ENCODE results near the gene ARID5B. TPM values are rescaled to one million over a fixed set of nuclear protein-coding genes. Genes with fewer than 3 reads are reported as not detected.
A peak's percentile ranks its signal among the peaks of the same experiment; 100 is the strongest.

Gene ARID5B
- total RNA-seq, 1 experiment from 2014 or later = 168 TPM

DNA sequence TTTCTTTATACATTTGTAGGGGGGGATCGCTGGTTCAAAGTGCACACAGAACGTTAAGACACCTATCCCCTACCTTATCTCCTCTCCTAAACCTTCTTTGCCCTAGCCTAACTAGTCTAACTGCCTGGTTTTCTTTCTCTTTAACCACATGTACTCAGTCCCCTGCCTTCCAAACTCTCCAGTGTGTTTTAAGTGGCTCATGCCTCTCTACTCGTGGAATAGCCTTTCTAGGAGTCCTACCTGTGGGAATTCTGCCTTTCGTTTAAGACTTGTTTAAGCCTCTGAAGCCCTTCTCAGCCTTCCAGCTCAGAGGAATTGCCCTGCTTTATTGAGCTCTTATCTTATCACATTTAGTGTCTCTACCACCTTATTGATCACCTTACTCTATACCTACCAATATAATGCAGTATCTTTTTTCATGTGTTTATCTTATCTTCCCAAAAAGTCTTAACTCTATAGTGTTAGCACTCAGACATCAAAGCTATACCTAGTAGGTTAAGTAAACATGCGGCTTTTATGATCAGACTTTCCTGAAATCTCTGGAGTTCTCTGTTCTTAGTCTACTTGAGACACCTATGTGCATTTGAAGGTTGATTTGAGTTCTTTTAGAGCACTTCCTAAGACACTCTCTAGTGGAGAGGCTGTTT is 50.7 kb downstream of the ARID5B start:
- DNase-seq = peak; percentile 87 to 89
- no peaks in the 10 kb centered on the region for H3K9me3 Mint-ChIP-seq (ENCODE audit: unreplicated experiment)

DNA sequence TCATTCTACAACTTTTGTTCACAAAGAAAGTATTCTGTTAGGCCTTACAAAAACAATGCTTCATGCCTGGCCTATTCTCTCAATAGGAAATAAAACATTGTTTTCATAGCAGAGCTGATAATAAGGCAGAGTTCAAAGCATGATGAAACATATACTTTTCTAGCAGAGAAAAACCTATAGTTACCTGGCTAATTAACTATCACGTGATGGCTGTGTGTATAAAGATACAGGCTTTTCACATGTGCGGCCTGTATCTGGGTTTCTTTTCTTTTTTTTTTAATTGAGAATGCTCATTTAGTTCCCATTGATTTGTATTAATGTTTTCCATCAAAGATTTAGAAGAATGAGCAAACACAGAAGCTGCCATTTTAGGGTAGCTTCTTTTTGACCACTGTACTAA is 51.7 kb downstream of the ARID5B start:
- ChIA-PET POLR2A (interaction anchor here (1.4 to 1.8 kb wide), 2 partner anchors 50 to 116 kb away, joined by 5 to 6 read pairs; no protein-coding TSS in a partner anchor), CTCF (interaction anchor here (0.6 to 2.1 kb wide), 4 partner anchors 57 to 75 kb away, joined by 3 to 9 read pairs (median 6); no protein-coding TSS in a partner anchor)
- Mint-ChIP-seq H3K9me3 (ENCODE audit: unreplicated experiment) (no peaks in the 10 kb centered on the region), H3K27ac (ENCODE audit: unreplicated experiment) (peak overlapping the region; percentile 67), H3K36me3 (ENCODE audit: insufficient read depth, unreplicated experiment) (peaks cover 98% of the 10 kb centered on the region), H3K4me3 (ENCODE audit: unreplicated experiment) (peak overlapping the region; percentile 60), H3K4me1 (ENCODE audit: low read depth, unreplicated experiment) (peaks cover 47% of the 10 kb centered on the region), H3K27me3 (ENCODE audit: insufficient read depth, unreplicated experiment) (no peaks in the 10 kb centered on the region)
- Histone ChIP-seq H3K9me3 (no peaks in the 10 kb centered on the region), H3K4me1 (peaks cover 54% of the 10 kb centered on the region), H3K36me3 (ENCODE audit: control insufficient read depth, insufficient read depth, low read length) (peaks cover 9% of the 10 kb centered on the region), H3K27me3 (replicated peaks; ENCODE audit: control insufficient read depth, insufficient read depth, low read length) (no peaks in the 10 kb centered on the region), H3K4me3 (ENCODE audit: low read depth, low read length) (no peak overlapping the region)
- no TSS peak for BruUV-seq (replicated peaks)
- TF ChIP-seq, protein P1, sequence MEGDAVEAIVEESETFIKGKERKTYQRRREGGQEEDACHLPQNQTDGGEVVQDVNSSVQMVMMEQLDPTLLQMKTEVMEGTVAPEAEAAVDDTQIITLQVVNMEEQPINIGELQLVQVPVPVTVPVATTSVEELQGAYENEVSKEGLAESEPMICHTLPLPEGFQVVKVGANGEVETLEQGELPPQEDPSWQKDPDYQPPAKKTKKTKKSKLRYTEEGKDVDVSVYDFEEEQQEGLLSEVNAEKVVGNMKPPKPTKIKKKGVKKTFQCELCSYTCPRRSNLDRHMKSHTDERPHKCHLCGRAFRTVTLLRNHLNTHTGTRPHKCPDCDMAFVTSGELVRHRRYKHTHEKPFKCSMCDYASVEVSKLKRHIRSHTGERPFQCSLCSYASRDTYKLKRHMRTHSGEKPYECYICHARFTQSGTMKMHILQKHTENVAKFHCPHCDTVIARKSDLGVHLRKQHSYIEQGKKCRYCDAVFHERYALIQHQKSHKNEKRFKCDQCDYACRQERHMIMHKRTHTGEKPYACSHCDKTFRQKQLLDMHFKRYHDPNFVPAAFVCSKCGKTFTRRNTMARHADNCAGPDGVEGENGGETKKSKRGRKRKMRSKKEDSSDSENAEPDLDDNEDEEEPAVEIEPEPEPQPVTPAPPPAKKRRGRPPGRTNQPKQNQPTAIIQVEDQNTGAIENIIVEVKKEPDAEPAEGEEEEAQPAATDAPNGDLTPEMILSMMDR (IDR thresholded peaks at IDR 0.05; ENCODE audit: insufficient read depth in 1 of 2, low read depth in 1 of 2, low read length in 1 of 2, severe bottlenecking in 1 of 2, unreplicated experiment in 1 of 2) = no peak
- no peak for DNase-seq
- intact Hi-C loops (cut with micrococcal nuclease; ENCODE audit: unreplicated experiment) = loop anchor here (2.0 kb wide), 1 partner anchor 40 kb away; no protein-coding TSS in a partner anchor

More for the DNA sequence above, 50.7 kb downstream of the ARID5B start:
- ChIA-PET CTCF (interaction anchor here (0.6 to 2.1 kb wide), 9 partner anchors 12 to 117 kb away, joined by 3 to 9 read pairs (median 5); no protein-coding TSS in a partner anchor), POLR2A (interaction anchor here (0.6 to 1.8 kb wide), 5 partner anchors 49 to 312 kb away, joined by 3 to 10 read pairs (median 5); no protein-coding TSS in a partner anchor)
- Mint-ChIP-seq H3K27ac (ENCODE audit: unreplicated experiment) (peak overlapping the region; percentile 67), H3K27me3 (ENCODE audit: insufficient read depth, unreplicated experiment) (no peaks in the 10 kb centered on the region), H3K4me1 (ENCODE audit: low read depth, unreplicated experiment) (peaks cover 47% of the 10 kb centered on the region), H3K36me3 (ENCODE audit: insufficient read depth, unreplicated experiment) (peaks cover 98% of the 10 kb centered on the region), H3K4me3 (ENCODE audit: unreplicated experiment) (peak overlapping the region; percentile 60)
- TSS peak; percentile 3 for BruUV-seq (replicated peaks)
- Histone ChIP-seq H3K9me3 (no peaks in the 10 kb centered on the region), H3K4me3 (ENCODE audit: low read depth, low read length) (no peak overlapping the region), H3K4me1 (peaks cover 54% of the 10 kb centered on the region), H3K27me3 (replicated peaks; ENCODE audit: control insufficient read depth, insufficient read depth, low read length) (no peaks in the 10 kb centered on the region), H3K36me3 (ENCODE audit: control insufficient read depth, insufficient read depth, low read length) (peaks cover 9% of the 10 kb centered on the region)
- intact Hi-C loops (cut with micrococcal nuclease; ENCODE audit: unreplicated experiment) = loop anchor here (1.0 to 2.0 kb wide), 13 partner anchors 8 to 293 kb away; no protein-coding TSS in a partner anchor
- TF ChIP-seq, protein P1 (IDR thresholded peaks at IDR 0.05; ENCODE audit: insufficient read depth in 1 of 2, low read depth in 1 of 2, low read length in 1 of 2, severe bottlenecking in 1 of 2, unreplicated experiment in 1 of 2) = no peak

DNA sequence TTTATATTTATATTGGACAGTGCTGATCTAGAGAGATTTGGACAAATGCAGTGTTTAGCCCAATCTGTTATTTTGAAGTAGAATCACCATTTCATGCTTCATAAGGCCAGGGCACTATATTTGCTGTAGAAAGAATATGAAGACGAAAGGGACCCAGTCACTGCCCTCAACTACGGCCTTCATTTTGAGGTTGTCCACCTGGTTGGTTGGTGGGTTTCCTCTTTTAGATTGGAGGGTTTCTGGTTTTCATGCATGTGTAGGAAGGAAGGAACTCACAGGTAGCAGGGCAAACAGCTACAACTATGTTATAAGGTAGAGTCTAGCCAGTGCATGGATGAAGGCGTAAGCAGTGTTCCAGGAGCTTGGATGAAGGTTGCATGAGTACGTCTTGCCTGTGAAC is 56.3 kb downstream of the ARID5B start:
- POLR2A ChIA-PET = no interaction called here
- H3K27ac Mint-ChIP-seq (ENCODE audit: unreplicated experiment) = peak overlapping the region; percentile 26

More for the DNA sequence above, 56.3 kb downstream of the ARID5B start:
- no peaks in the 10 kb centered on the region for H3K9me3 ChIP-seq
- Mint-ChIP-seq H3K4me1 (ENCODE audit: low read depth, unreplicated experiment) (peaks cover 48% of the 10 kb centered on the region), H3K4me3 (ENCODE audit: unreplicated experiment) (no peak overlapping the region), H3K9me3 (ENCODE audit: unreplicated experiment) (no peaks in the 10 kb centered on the region), H3K27me3 (ENCODE audit: insufficient read depth, unreplicated experiment) (no peaks in the 10 kb centered on the region), H3K36me3 (ENCODE audit: insufficient read depth, unreplicated experiment) (peaks cover 95% of the 10 kb centered on the region)
- intact Hi-C loops (cut with micrococcal nuclease; ENCODE audit: unreplicated experiment) = no loop called here
- CTCF ChIA-PET = interaction anchor here (0.9 kb wide), 1 partner anchor 20 kb away, joined by 3 read pairs; no protein-coding TSS in a partner anchor
- peaks cover 37% of the 10 kb centered on the region for H3K4me1 ChIP-seq
- H3K36me3 ChIP-seq (ENCODE audit: control insufficient read depth, insufficient read depth, low read length) = peaks cover 6% of the 10 kb centered on the region
- TF ChIP-seq, protein P1 (IDR thresholded peaks at IDR 0.05; ENCODE audit: insufficient read depth in 1 of 2, low read depth in 1 of 2, low read length in 1 of 2, severe bottlenecking in 1 of 2, unreplicated experiment in 1 of 2) = no peak
- H3K4me3 ChIP-seq (ENCODE audit: low read depth, low read length) = no peak overlapping the region
- no peak for DNase-seq
- no peaks in the 10 kb centered on the region for H3K27me3 ChIP-seq (replicated peaks; ENCODE audit: control insufficient read depth, insufficient read depth, low read length)
- BruUV-seq (replicated peaks) = no TSS peak

Measured in Caco-2 (cell line).